ENCODE results near the gene TRIM17. TPM values are rescaled to one million over a fixed set of nuclear protein-coding genes. Genes with fewer than 3 reads are reported as not detected.
A peak's percentile ranks its signal among the peaks of the same experiment; 100 is the strongest.

The TRIM17 gene
- total and polyA plus RNA-seq, 2 of the 8 experiments (the other 6 are each of a cell fraction or from before 2014, with no cell fraction given) = 1.1 to 2.2 TPM

GRCh38 chr1:228450200-228450599, 33.5 kb upstream of the TRIM17 start:
- peaks cover 0 to 9% (median 2%) of the 10 kb centered on the region in 4 experiments; a peak in 5 of 7 replicates for H3K4me1 ChIP-seq (replicated peaks in 1 of 4; ENCODE audit: control insufficient read depth in 3 of 4, insufficient read depth in 4 of 4, low read length in 3 of 4)
- H4K91ac ChIP-seq (replicated peaks; ENCODE audit: insufficient read length, low read length) = no peak overlapping the region
- no peaks in the 10 kb centered on the region for H3K79me1 ChIP-seq (ENCODE audit: low read depth, low read length)
- WGBS, 2 experiments (ENCODE audit: extremely low coverage in 1 of 2, insufficient coverage in 1 of 2, insufficient read length in 1 of 2, insufficient replicate concordance in 2 of 2, low coverage in 1 of 2, low lambda C conversion rate in 2 of 2, missing lambda C conversion rate in 1 of 2) = 90% methylated on average over 11 of the region's 11 CpGs; no CpG with 5 or more reads in 1 of the 2 experiments
- H3K23ac ChIP-seq (ENCODE audit: insufficient read length) = no peak overlapping the region
- no peak for FAIRE-seq
- H2BK5ac ChIP-seq (ENCODE audit: low read depth, low read length) = no peak overlapping the region
- peaks cover 8% of the 10 kb centered on the region for H3K23me2 ChIP-seq (ENCODE audit: low read depth, low read length)
- H2BK12ac ChIP-seq (ENCODE audit: low read depth, low read length) = no peak overlapping the region
- H3K9ac ChIP-seq (replicated peaks in 1 of 4; ENCODE audit: extremely low read depth in 1 of 4, low read depth in 3 of 4, low read length in 3 of 4) = no peak overlapping the region
- 0 out of 2 replicates have a peak overlapping the region, but pooled peaks have one; percentile 46 for H2BK15ac ChIP-seq (ENCODE audit: low read length)
- no peak overlapping the region for H4K8ac ChIP-seq (ENCODE audit: extremely low read depth, insufficient read depth, low read length)
- no peak overlapping the region for H2AFZ ChIP-seq (ENCODE audit: low read length)
- H3K36me3 ChIP-seq (ENCODE audit: control insufficient read depth in 2 of 4, insufficient read depth in 4 of 4, low read length in 3 of 4) = peaks cover 0 to 2% (median 0%) of the 10 kb centered on the region in 4 experiments; a peak in 1 of 8 replicates
- no peak overlapping the region for H3K4me3 ChIP-seq (ENCODE audit: extremely low read depth in 1 of 4, insufficient read depth in 2 of 4, low read depth in 3 of 4, low read length in 4 of 4)
- TF ChIP-seq TAF7 (optimal IDR thresholded peaks at IDR 0.05; ENCODE audit: borderline replicate concordance, low read depth, low read length) (no peak), SP2 (IDR thresholded peaks at IDR 0.05; ENCODE audit: low read length) (no peak), POLR2A (IDR thresholded peaks at IDR 0.05; ENCODE audit: control extremely low read depth in 1 of 2, low read depth in 2 of 2, low read length in 2 of 2) (no peak), SIX5 (IDR thresholded peaks at IDR 0.05; ENCODE audit: low read depth, low read length) (no peak)
- no peak overlapping the region for H3K18ac ChIP-seq (ENCODE audit: extremely low read depth, low read length)
- no peak overlapping the region for H3K56ac ChIP-seq (replicated peaks; ENCODE audit: insufficient read length, low read depth, low read length)
- H3K27me3 ChIP-seq (replicated peaks in 1 of 4; ENCODE audit: control insufficient read depth in 3 of 4, extremely low read depth in 1 of 4, insufficient read depth in 3 of 4, low read length in 3 of 4) = peaks cover 2 to 35% (median 21%) of the 10 kb centered on the region in 4 experiments
- no peak for DNase-seq (ENCODE audit: low read depth in 1 of 2, low spot score in 2 of 2)
- CTCF ChIA-PET (ENCODE audit: partially characterized antibody) = interaction anchor here (0.7 to 1.2 kb wide), 3 partner anchors 9 to 51 kb away, joined by 3 to 7 read pairs (median 3); no protein-coding TSS in a partner anchor
- POLR2A ChIA-PET (ENCODE audit: partially characterized antibody) = interaction anchor here (0.9 to 7.8 kb wide), 3 partner anchors 7 to 14 kb away, joined by 3 to 82 read pairs (median 24); a partner anchor contains a TSS
- H3K27ac ChIP-seq (ENCODE audit: low read depth, low read length) = no peak overlapping the region
- 0 out of 4 replicates have a peak, but pooled peaks cover 0 to under 1% of the 10 kb centered on the region in 2 experiments for H3K79me2 ChIP-seq (ENCODE audit: control insufficient read depth in 1 of 2, insufficient read depth in 2 of 2, low read length in 2 of 2)
- H3K4me2 ChIP-seq (ENCODE audit: insufficient read depth in 1 of 2, low read depth in 2 of 2, low read length in 2 of 2) = no peak overlapping the region
- H2AK5ac ChIP-seq (ENCODE audit: low read depth, low read length) = no peak overlapping the region
- peaks cover 0 to 9% of the 10 kb centered on the region in 2 experiments for H4K20me1 ChIP-seq (replicated peaks in 1 of 2; ENCODE audit: control insufficient read depth in 1 of 2, insufficient read depth in 2 of 2, low read length in 2 of 2)
- no peak overlapping the region for H2BK20ac ChIP-seq (ENCODE audit: low read length)
- no peak overlapping the region for H2BK120ac ChIP-seq (replicated peaks; ENCODE audit: low read depth, low read length)
- H3K9me3 ChIP-seq (ENCODE audit: insufficient read depth in 2 of 2, low read depth in 1 of 2, low read length in 1 of 2) = no peaks in the 10 kb centered on the region
- H4K5ac ChIP-seq (ENCODE audit: insufficient read length, low read depth, low read length) = no peak overlapping the region
- no peak overlapping the region for H3K4ac ChIP-seq (replicated peaks; ENCODE audit: insufficient read length, low read depth, low read length)
- H3K14ac ChIP-seq (ENCODE audit: insufficient read length) = no peak overlapping the region
